Endothelial cell of umbilical vein (primary cell): ENCODE measurements around the gene DNAJA4.

Experiments used
- CTCF ChIP-seq, 2 donors: IDR thresholded peaks; 1 replicate in 1 of 2; 2 replicates in 1 of 2; pipeline ENCODE4 v1.5.1; 2011; ENCODE audit warnings: low read length in 2 of 2, mild to moderate bottlenecking in 2 of 2, moderate library complexity in 2 of 2, control low read depth in 1 of 2, inconsistent platforms in 1 of 2, low read depth in 1 of 2; ENCODE audit not compliant: insufficient read depth in 1 of 2; ENCODE audit errors: extremely low read depth in 1 of 2
- FOS ChIP-seq: IDR thresholded peaks from 2 replicates; pipeline ENCODE4 v1.6.1; 2011; ENCODE audit warnings: mild to moderate bottlenecking, low read length, moderate library complexity, borderline replicate concordance; ENCODE audit not compliant: insufficient read depth
- GATA2 ChIP-seq: IDR thresholded peaks from 2 replicates; pipeline ENCODE4 v1.7.0; 2011; ENCODE audit warnings: low read depth, mild to moderate bottlenecking, moderate library complexity, mixed read lengths, low read length; ENCODE audit not compliant: insufficient read length, insufficient read depth
- MAX ChIP-seq: IDR thresholded peaks from 2 replicates; pipeline ENCODE4 v1.6.1; 2011; ENCODE audit not compliant: insufficient read depth, insufficient read length
- MYC ChIP-seq: IDR thresholded peaks from one replicate; pipeline ENCODE4 v1.6.1; 2011; ENCODE audit warnings: mild to moderate bottlenecking, low read depth, low read length
- POLR2A ChIP-seq: IDR thresholded peaks from 2 replicates; pipeline ENCODE4 v1.6.1; 2012; ENCODE audit warnings: low read depth, mild to moderate bottlenecking, control low read depth, low read length
- POLR2AphosphoS5 ChIP-seq: IDR thresholded peaks from 2 replicates; pipeline ENCODE4 v1.6.1; 2012; ENCODE audit warnings: low read depth, mild to moderate bottlenecking, control low read depth, low read length, moderate library complexity; ENCODE audit not compliant: insufficient read depth

- TF ChIP-seq CTCF (IDR thresholded peaks at IDR 0.05; ENCODE audit: extremely low read depth in 1 of 2, insufficient read depth in 1 of 2, low read depth in 1 of 2, low read length in 2 of 2) (no peak), MAX (no peak), POLR2AphosphoS5 (peak; percentile 77), GATA2 (peak; percentile 29), POLR2A (peak; percentile 60), FOS (peak; percentile 77), MYC (no peak)
Measured at GRCh38 chr15:78322243-78322642, 57.9 kb downstream of the DNAJA4 start.
